ENCODE measurements around the gene FPR3. TPM values are rescaled to one million over a fixed set of nuclear protein-coding genes. Genes with fewer than 3 reads are reported as not detected.

Gene FPR3
- total and polyA plus RNA-seq, 9 of the 15 experiments (the other 6 are each of a cell fraction or from before 2014, with no cell fraction given): 0.08 to 0.51 (median 0.22) TPM; not detected in 1

DNA sequence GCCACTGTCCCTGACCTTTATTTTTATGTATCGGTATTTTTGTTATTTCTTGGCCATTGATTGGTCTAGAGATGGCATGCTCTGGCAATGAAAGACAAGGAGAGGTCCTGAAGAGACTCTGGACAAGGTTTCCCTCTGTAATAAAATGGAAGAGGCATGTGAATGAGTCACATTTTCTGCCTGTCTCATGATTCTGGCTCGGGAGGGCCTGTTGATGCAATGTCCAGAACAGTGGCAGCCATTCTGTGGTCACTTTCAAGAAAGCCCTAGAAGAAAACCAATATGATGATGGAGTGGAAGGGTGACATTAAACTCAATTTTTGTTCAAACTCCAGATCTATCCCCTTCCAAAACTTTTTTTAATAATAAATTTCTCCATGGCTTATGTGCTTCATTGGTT is 2.0 kb upstream of the FPR3 start:
- H3K4me2 ChIP-seq (ENCODE audit: insufficient read depth, low read length): no peak overlapping the region
- in situ Hi-C loops (cut with MboI): no loop called here
- H3K79me2 ChIP-seq (ENCODE audit: control insufficient read depth, insufficient read depth, low read length): peaks cover 15% of the 10 kb centered on the region
- H3K9me3 ChIP-seq (replicated peaks; ENCODE audit: control insufficient read depth, insufficient read depth, low read depth, low read length): no peaks in the 10 kb centered on the region
- WGBS (ENCODE audit: insufficient coverage, low coverage, missing lambda C conversion rate): 67% methylated on average over 2 of the region's 2 CpGs
- no peaks in the 10 kb centered on the region for H3K9me1 ChIP-seq (ENCODE audit: control insufficient read depth, insufficient read depth, low read length)
- BruUV-seq (replicated peaks): no TSS peak
- CTCF ChIA-PET (ENCODE audit: low intra/inter-chr PET ratio): no interaction called here
- intact Hi-C loops (cut with micrococcal nuclease): no loop called here
- H4K20me1 ChIP-seq (replicated peaks; ENCODE audit: control insufficient read depth, insufficient read depth, low read length): no peaks in the 10 kb centered on the region
- peaks cover 24 to 43% of the 10 kb centered on the region in 2 experiments for H3K4me1 ChIP-seq (replicated peaks in 1 of 2; ENCODE audit: control insufficient read depth in 2 of 2, insufficient read depth in 2 of 2, low read length in 2 of 2)
- ATAC-seq (no peak), FAIRE-seq (no peak), DNase-seq (ENCODE audit: extremely low read depth in 1 of 4, low spot score in 3 of 4) (no peak)
- POLR2A ChIA-PET: no interaction called here
- no peak overlapping the region for H2AFZ ChIP-seq (ENCODE audit: low read depth, low read length)
- H3K27ac ChIP-seq (ENCODE audit: extremely low read depth, low read depth, low read length): no peak overlapping the region
- TF ChIP-seq CBX3 (IDR thresholded peaks at IDR 0.05; ENCODE audit: borderline replicate concordance in 1 of 2, low read length in 2 of 2): peak in 1 of 2 experiments; percentile 32; a peak in 1 of 3 replicates
- no peak for TF ChIP-seq PRMT5 (CRISPR knock-in tag; IDR thresholded peaks at IDR 0.05)
- no peak for TF ChIP-seq CC2D1A (IDR thresholded peaks at IDR 0.05)
- no peak for TF ChIP-seq IRF1 (CRISPR knock-in tag; IDR thresholded peaks at IDR 0.05; ENCODE audit: borderline replicate concordance)
- TF ChIP-seq HNRNPH1 (optimal IDR thresholded peaks at IDR 0.05; ENCODE audit: low read depth, low read length): no peak
- no peak for TF ChIP-seq RBM17 (IDR thresholded peaks at IDR 0.05; ENCODE audit: borderline replicate concordance, low read depth, low read length)
- peak; percentile 90 for TF ChIP-seq RBM25 (IDR thresholded peaks at IDR 0.05; ENCODE audit: low read depth, low read length, severe bottlenecking)
- no peak for TF ChIP-seq BRD4 (IDR thresholded peaks at IDR 0.05)
- TF ChIP-seq BCOR (IDR thresholded peaks at IDR 0.05): 0 out of 2 replicates have a peak, but pooled peaks have one; percentile 46
- TF ChIP-seq LARP7 (IDR thresholded peaks at IDR 0.05): no peak
- no peak overlapping the region for H3K9ac ChIP-seq (ENCODE audit: insufficient read depth in 1 of 2, low read depth in 2 of 2, low read length in 2 of 2)
- no peaks in the 10 kb centered on the region for H3K27me3 ChIP-seq (ENCODE audit: control insufficient read depth in 2 of 2, insufficient read depth in 2 of 2, low read length in 2 of 2)
- no peaks in the 10 kb centered on the region; the same call in 2 of the 3 replicates for H3K36me3 ChIP-seq (ENCODE audit: control insufficient read depth, insufficient read depth, low read length)
- no peak overlapping the region for H3K4me3 ChIP-seq
